Tibial artery (tissue), 4 donors: ENCODE results near the gene ALKBH5.
A peak's percentile ranks its signal among the peaks of the same experiment; 100 is the strongest.

Experiments used
- DNase-seq, 2 donors: peaks; one replicate each; pipeline ENCODE4 v3.0.0-alpha.2; 2019
- H3K27ac ChIP-seq, 2 donors: fragments of 200-600 bp; sonication (generic) in 1 of 2; 1 replicate in 1 of 2; 2 replicates in 1 of 2; pipeline ENCODE4 v1.5.1; 2018 to 2019; ENCODE audit warnings: mild to moderate bottlenecking in 1 of 2
- H3K27me3 ChIP-seq, 2 donors: fragments of 200-600 bp; sonication (generic) in 1 of 2; one replicate each; pipeline versions ENCODE4 v1.5.1 to v1.6.0; 2016 to 2019
- H3K36me3 ChIP-seq, 3 donors: fragments of 200-600 bp; sonication (generic) in 2 of 3; one replicate each; pipeline ENCODE4 v1.5.1; 2016 to 2019; ENCODE audit warnings: mild to moderate bottlenecking in 2 of 3
- H3K4me1 ChIP-seq, 4 donors: fragments of 200-600 bp; sonication (generic) in 2 of 4; 1 replicate in 3 of 4; 2 replicates in 1 of 4; pipeline ENCODE4 v1.5.1; 2016 to 2019
- H3K4me3 ChIP-seq, 2 donors: fragments of 200-600 bp; sonication (generic) in 1 of 2; 1 replicate in 1 of 2; 2 replicates in 1 of 2; pipeline ENCODE4 v1.5.1; 2018 to 2019; ENCODE audit warnings: mild to moderate bottlenecking in 2 of 2
- H3K9me3 ChIP-seq, 3 donors: fragments of 200-600 bp; sonication (generic) in 1 of 3; one replicate each; pipeline ENCODE4 v1.5.1; 2016 to 2019
- CTCF ChIP-seq, 2 experiments: fragments of 200-600 bp in 1 of 2; fragments of 450-650 bp in 1 of 2; IDR thresholded peaks; one replicate each; pipeline ENCODE4 v1.5.1; 2017 to 2019; ENCODE audit warnings: antibody characterized with exemption in 2 of 2, mild to moderate bottlenecking in 1 of 2, moderate library complexity in 1 of 2
- intact Hi-C: fragments of 100-400 bp; cut with DNase I; formaldehyde crosslinking; loops from one replicate; pipeline ENCODE4 v1.15.0; 2023; ENCODE audit warnings: low total_unique reads

ALKBH5 gene

DNA sequence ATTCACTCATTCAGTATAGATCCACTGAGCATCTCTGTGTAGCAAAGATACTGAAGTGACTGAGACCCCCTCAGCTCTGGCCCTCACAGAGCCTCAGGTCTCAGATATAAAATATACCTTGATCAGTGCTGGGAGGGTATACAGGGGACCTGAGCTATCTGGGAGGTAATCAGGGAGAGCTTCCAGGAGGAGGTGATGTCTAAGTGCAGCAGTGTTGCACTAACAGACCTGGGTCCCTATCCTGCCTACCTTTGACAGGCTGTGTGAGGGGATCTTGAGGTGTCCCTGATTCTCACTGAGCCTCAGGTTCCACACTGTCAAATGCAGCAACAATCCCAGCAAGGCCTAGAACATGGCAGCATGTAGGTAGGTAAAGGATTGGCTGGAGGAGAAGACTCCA, 6.5 kb upstream of the ALKBH5 start:
- no peaks in the 10 kb centered on the region for H3K27me3 ChIP-seq
- H3K4me1 ChIP-seq = peaks cover 0 to 5% (median 4%) of the 10 kb centered on the region in 4 donors
- intact Hi-C loops = no loop called here
- no peak for DNase-seq
- H3K36me3 ChIP-seq = no peaks in the 10 kb centered on the region
- H3K27ac ChIP-seq = no peak overlapping the region
- no peaks in the 10 kb centered on the region for H3K9me3 ChIP-seq
- TF ChIP-seq CTCF (IDR thresholded peaks at IDR 0.05) = no peak
- no peak overlapping the region for H3K4me3 ChIP-seq

- no peaks in the 10 kb centered on the region for H3K36me3 ChIP-seq
- no peak overlapping the region for H3K27ac ChIP-seq
- H3K4me3 ChIP-seq = no peak overlapping the region
- intact Hi-C loops = no loop called here
- no peak for TF ChIP-seq CTCF (IDR thresholded peaks at IDR 0.05)
- DNase-seq = no peak
- H3K27me3 ChIP-seq = no peaks in the 10 kb centered on the region
- H3K4me1 ChIP-seq = peaks cover 0 to 9% (median 8%) of the 10 kb centered on the region in 4 donors
- no peaks in the 10 kb centered on the region for H3K9me3 ChIP-seq
Measured at GRCh38 chr17:18177722-18178121, 5.9 kb upstream of the ALKBH5 start.

- no peaks in the 10 kb centered on the region for H3K36me3 ChIP-seq
- no peak overlapping the region for H3K27ac ChIP-seq
- peaks cover 0 to 9% (median 8%) of the 10 kb centered on the region in 4 donors for H3K4me1 ChIP-seq
- no peak for DNase-seq
- TF ChIP-seq CTCF (IDR thresholded peaks at IDR 0.05) = no peak
- H3K9me3 ChIP-seq = no peaks in the 10 kb centered on the region
- no peaks in the 10 kb centered on the region for H3K27me3 ChIP-seq
- no peak overlapping the region for H3K4me3 ChIP-seq
- intact Hi-C loops = no loop called here
Measured at GRCh38 chr17:18179196-18179595, 4.4 kb upstream of the ALKBH5 start.

- no peak for TF ChIP-seq CTCF (IDR thresholded peaks at IDR 0.05)
- Histone ChIP-seq H3K36me3 (no peaks in the 10 kb centered on the region), H3K9me3 (no peaks in the 10 kb centered on the region), H3K4me3 (no peak overlapping the region), H3K4me1 (peaks cover 0 to 9% (median 8%) of the 10 kb centered on the region in 4 donors), H3K27me3 (no peaks in the 10 kb centered on the region), H3K27ac (no peak overlapping the region)
- intact Hi-C loops = no loop called here
- no peak for DNase-seq
Measured at GRCh38 chr17:18179804-18180203, 3.8 kb upstream of the ALKBH5 start.

DNA sequence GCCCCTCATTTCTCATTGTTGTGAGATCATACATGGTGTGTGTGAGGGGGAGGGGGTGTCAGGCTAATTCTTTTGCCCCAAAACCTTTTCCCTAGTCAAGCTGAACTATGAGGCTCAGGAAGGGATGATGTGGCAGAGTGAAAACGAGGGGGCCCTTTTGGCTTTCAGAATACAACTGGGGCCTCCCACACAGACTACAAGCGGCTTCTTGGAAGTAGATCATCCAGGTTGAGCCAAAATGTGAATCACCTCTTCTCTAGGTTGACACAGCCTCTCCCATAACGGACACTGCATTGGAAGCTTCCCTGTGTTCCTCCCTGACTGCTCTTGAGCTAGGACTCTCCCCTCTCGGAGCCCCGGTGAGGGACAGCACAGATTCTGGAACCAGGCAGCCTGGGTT, 2.3 kb upstream of the ALKBH5 start:
- Histone ChIP-seq H3K27ac (peak overlapping the region; percentile 98 to 100), H3K4me1 (peaks cover 0 to 21% (median 18%) of the 10 kb centered on the region in 4 donors), H3K4me3 (no peak overlapping the region), H3K36me3 (no peaks in the 10 kb centered on the region), H3K9me3 (no peaks in the 10 kb centered on the region), H3K27me3 (no peaks in the 10 kb centered on the region)
- intact Hi-C loops = no loop called here
- no peak for DNase-seq
- no peak for TF ChIP-seq CTCF (IDR thresholded peaks at IDR 0.05)
